ENCODE data around the gene TACC3.

TACC3 gene

DNA sequence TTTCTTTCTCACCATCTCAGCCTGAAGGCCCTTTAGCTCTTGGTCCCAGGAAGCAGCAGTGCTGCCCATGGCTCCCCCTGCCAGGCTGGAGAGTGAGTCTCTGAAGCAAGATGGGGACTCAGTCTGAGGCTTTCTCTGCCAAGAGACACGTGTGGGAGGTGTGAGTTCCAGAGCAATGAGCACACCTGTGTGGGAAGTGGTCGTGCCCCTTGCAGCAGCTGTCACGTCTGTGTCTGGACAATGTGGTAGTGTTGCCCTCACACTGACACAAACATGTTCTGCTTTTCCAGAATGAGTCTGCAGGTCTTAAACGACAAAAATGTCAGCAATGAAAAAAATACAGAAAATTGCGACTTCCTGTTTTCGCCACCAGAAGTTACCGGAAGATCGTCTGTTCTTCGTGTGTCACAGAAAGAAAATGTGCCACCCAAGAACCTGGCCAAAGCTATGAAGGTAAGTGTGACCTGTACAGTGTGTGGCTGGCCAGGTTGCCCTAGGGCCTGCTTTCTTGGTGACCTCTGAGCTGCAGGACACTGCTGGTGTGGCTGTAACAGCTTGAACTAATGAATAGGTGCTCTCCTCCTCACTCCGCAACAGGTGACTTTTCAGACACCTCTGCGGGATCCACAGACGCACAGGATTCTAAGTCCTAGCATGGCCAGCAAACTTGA, 1.9 kb downstream of the TACC3 start:
- H3K36me3 ChIP-seq (ENCODE audit: control insufficient read depth in 1 of 2, insufficient read depth in 2 of 2, low read length in 2 of 2), result peaks cover 0 to 22% of the 10 kb centered on the region in 2 donors
- H3K27ac ChIP-seq (ENCODE audit: low read depth, low read length), result peak overlapping the region; percentile 70
- peak overlapping the region; percentile 6 to 51 for H3K9ac ChIP-seq (ENCODE audit: low read depth in 1 of 2, low read length in 2 of 2)
- no peaks in the 10 kb centered on the region for H3K27me3 ChIP-seq (ENCODE audit: control insufficient read depth in 1 of 2, insufficient read depth in 2 of 2, low read length in 2 of 2)
- peaks cover 50 to 59% of the 10 kb centered on the region in 2 donors for H3K4me1 ChIP-seq (ENCODE audit: control insufficient read depth in 1 of 2, insufficient read depth in 2 of 2, low read length in 2 of 2)
- H3K4me3 ChIP-seq (ENCODE audit: low read depth in 1 of 2, low read length in 2 of 2), result peak overlapping the region; percentile 8 to 66
- no peaks in the 10 kb centered on the region for H3K9me3 ChIP-seq (ENCODE audit: control insufficient read depth in 1 of 2, low read length in 2 of 2)

- Histone ChIP-seq H3K36me3 (ENCODE audit: control insufficient read depth in 1 of 2, insufficient read depth in 2 of 2, low read length in 2 of 2) (peaks cover 0 to 25% of the 10 kb centered on the region in 2 donors), H3K9me3 (ENCODE audit: control insufficient read depth in 1 of 2, low read length in 2 of 2) (no peaks in the 10 kb centered on the region), H3K4me3 (ENCODE audit: low read depth in 1 of 2, low read length in 2 of 2) (no peak overlapping the region), H3K27me3 (ENCODE audit: control insufficient read depth in 1 of 2, insufficient read depth in 2 of 2, low read length in 2 of 2) (no peaks in the 10 kb centered on the region), H3K4me1 (ENCODE audit: control insufficient read depth in 1 of 2, insufficient read depth in 2 of 2, low read length in 2 of 2) (peaks cover 42 to 54% of the 10 kb centered on the region in 2 donors), H3K9ac (ENCODE audit: low read depth in 1 of 2, low read length in 2 of 2) (no peak overlapping the region), H3K27ac (ENCODE audit: low read depth, low read length) (no peak overlapping the region)
These were observed 4.2 kb downstream of the TACC3 start for GRCh38 chr4:1725521-1725920.

- Histone ChIP-seq H3K4me1 (ENCODE audit: control insufficient read depth in 1 of 2, insufficient read depth in 2 of 2, low read length in 2 of 2) (peaks cover 42 to 54% of the 10 kb centered on the region in 2 donors), H3K36me3 (ENCODE audit: control insufficient read depth in 1 of 2, insufficient read depth in 2 of 2, low read length in 2 of 2) (peaks cover 4 to 32% of the 10 kb centered on the region in 2 donors), H3K9ac (ENCODE audit: low read depth in 1 of 2, low read length in 2 of 2) (peak overlapping the region in 1 of 2 donors; percentile 42)
These were observed 5.0 kb downstream of the TACC3 start for GRCh38 chr4:1726146-1726934.

GRCh38 chr4:1727117-1728031, 6.1 kb downstream of the TACC3 start:
- no peaks in the 10 kb centered on the region for H3K9me3 ChIP-seq (ENCODE audit: control insufficient read depth in 1 of 2, low read length in 2 of 2)
- no peaks in the 10 kb centered on the region for H3K27me3 ChIP-seq (ENCODE audit: control insufficient read depth in 1 of 2, insufficient read depth in 2 of 2, low read length in 2 of 2)
- H3K36me3 ChIP-seq (ENCODE audit: control insufficient read depth in 1 of 2, insufficient read depth in 2 of 2, low read length in 2 of 2), result peaks cover 6 to 39% of the 10 kb centered on the region in 2 donors
- peak overlapping the region in 1 of 2 donors; percentile 32 for H3K9ac ChIP-seq (ENCODE audit: low read depth in 1 of 2, low read length in 2 of 2)
- peak overlapping the region; percentile 47 to 57 for H3K4me3 ChIP-seq (ENCODE audit: low read depth in 1 of 2, low read length in 2 of 2)
- H3K4me1 ChIP-seq (ENCODE audit: control insufficient read depth in 1 of 2, insufficient read depth in 2 of 2, low read length in 2 of 2), result peaks cover 34 to 47% of the 10 kb centered on the region in 2 donors
- peak overlapping the region; percentile 20 for H3K27ac ChIP-seq (ENCODE audit: low read depth, low read length)

More at GRCh38 chr4:1726146-1726934, 5.0 kb downstream of the TACC3 start:
- no peaks in the 10 kb centered on the region for H3K9me3 ChIP-seq (ENCODE audit: control insufficient read depth in 1 of 2, low read length in 2 of 2)
- no peaks in the 10 kb centered on the region for H3K27me3 ChIP-seq (ENCODE audit: control insufficient read depth in 1 of 2, insufficient read depth in 2 of 2, low read length in 2 of 2)
- no peak overlapping the region for H3K27ac ChIP-seq (ENCODE audit: low read depth, low read length)
- H3K4me3 ChIP-seq (ENCODE audit: low read depth in 1 of 2, low read length in 2 of 2), result no peak overlapping the region

DNA sequence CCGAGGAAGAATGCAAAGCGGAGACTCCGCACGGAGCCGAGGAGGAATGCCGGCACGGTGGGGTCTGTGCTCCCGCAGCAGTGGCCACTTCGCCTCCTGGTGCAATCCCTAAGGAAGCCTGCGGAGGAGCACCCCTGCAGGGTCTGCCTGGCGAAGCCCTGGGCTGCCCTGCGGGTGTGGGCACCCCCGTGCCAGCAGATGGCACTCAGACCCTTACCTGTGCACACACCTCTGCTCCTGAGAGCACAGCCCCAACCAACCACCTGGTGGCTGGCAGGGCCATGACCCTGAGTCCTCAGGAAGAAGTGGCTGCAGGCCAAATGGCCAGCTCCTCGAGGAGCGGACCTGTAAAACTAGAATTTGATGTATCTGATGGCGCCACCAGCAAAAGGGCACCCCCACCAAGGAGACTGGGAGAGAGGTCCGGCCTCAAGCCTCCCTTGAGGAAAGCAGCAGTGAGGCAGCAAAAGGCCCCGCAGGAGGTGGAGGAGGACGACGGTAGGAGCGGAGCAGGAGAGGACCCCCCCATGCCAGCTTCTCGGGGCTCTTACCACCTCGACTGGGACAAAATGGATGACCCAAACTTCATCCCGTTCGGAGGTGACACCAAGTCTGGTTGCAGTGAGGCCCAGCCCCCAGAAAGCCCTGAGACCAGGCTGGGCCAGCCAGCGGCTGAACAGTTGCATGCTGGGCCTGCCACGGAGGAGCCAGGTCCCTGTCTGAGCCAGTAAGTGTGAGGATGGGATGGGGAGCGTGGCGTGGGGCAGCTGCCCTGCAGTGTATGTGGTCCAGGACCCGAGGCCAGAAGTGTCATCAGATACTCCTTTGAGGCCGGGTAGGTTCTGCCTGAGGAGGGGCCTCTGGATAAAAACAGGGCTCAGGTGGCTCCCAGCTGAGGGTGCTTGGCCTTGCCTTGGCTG, 7.0 kb downstream of the TACC3 start:
- Histone ChIP-seq H3K4me1 (ENCODE audit: control insufficient read depth in 1 of 2, insufficient read depth in 2 of 2, low read length in 2 of 2) (peaks cover 25 to 40% of the 10 kb centered on the region in 2 donors), H3K36me3 (ENCODE audit: control insufficient read depth in 1 of 2, insufficient read depth in 2 of 2, low read length in 2 of 2) (peaks cover 10 to 46% of the 10 kb centered on the region in 2 donors), H3K27ac (ENCODE audit: low read depth, low read length) (no peak overlapping the region), H3K9ac (ENCODE audit: low read depth in 1 of 2, low read length in 2 of 2) (peak overlapping the region in 1 of 2 donors; percentile 32), H3K9me3 (ENCODE audit: control insufficient read depth in 1 of 2, low read length in 2 of 2) (no peaks in the 10 kb centered on the region), H3K4me3 (ENCODE audit: low read depth in 1 of 2, low read length in 2 of 2) (peak overlapping the region; percentile 47 to 57), H3K27me3 (ENCODE audit: control insufficient read depth in 1 of 2, insufficient read depth in 2 of 2, low read length in 2 of 2) (no peaks in the 10 kb centered on the region)

- Histone ChIP-seq H3K4me1 (ENCODE audit: control insufficient read depth in 1 of 2, insufficient read depth in 2 of 2, low read length in 2 of 2) (peaks cover 25 to 40% of the 10 kb centered on the region in 2 donors), H3K4me3 (ENCODE audit: low read depth in 1 of 2, low read length in 2 of 2) (no peak overlapping the region), H3K27ac (ENCODE audit: low read depth, low read length) (no peak overlapping the region), H3K9ac (ENCODE audit: low read depth in 1 of 2, low read length in 2 of 2) (no peak overlapping the region), H3K27me3 (ENCODE audit: control insufficient read depth in 1 of 2, insufficient read depth in 2 of 2, low read length in 2 of 2) (no peaks in the 10 kb centered on the region), H3K36me3 (ENCODE audit: control insufficient read depth in 1 of 2, insufficient read depth in 2 of 2, low read length in 2 of 2) (peaks cover 11 to 49% of the 10 kb centered on the region in 2 donors), H3K9me3 (ENCODE audit: control insufficient read depth in 1 of 2, low read length in 2 of 2) (no peaks in the 10 kb centered on the region)
These were observed 9.3 kb downstream of the TACC3 start for GRCh38 chr4:1730532-1731135.

DNA sequence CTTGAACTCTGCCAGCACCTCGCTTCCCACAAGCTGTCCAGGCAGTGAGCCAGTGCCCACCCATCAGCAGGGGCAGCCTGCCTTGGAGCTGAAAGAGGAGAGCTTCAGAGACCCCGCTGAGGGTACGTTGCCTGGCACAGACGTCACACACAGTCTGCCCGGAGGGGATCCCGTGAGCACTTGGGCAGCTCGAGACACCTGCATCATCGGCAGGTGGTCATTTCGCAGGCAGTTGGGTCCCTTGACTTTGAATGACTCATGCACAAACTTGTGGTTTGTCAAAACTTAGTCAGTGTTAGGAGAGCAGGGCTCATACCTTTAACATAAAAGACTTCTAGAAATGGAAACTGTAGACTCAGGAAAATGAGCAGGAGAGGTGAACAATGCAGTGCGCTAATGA, 9.9 kb downstream of the TACC3 start:
- no peaks in the 10 kb centered on the region for H3K27me3 ChIP-seq (ENCODE audit: control insufficient read depth in 1 of 2, insufficient read depth in 2 of 2, low read length in 2 of 2)
- H3K9me3 ChIP-seq (ENCODE audit: control insufficient read depth in 1 of 2, low read length in 2 of 2), result no peaks in the 10 kb centered on the region
- H3K27ac ChIP-seq (ENCODE audit: low read depth, low read length), result no peak overlapping the region
- no peak overlapping the region for H3K9ac ChIP-seq (ENCODE audit: low read depth in 1 of 2, low read length in 2 of 2)
- H3K36me3 ChIP-seq (ENCODE audit: control insufficient read depth in 1 of 2, insufficient read depth in 2 of 2, low read length in 2 of 2), result peaks cover 15 to 48% of the 10 kb centered on the region in 2 donors
- no peak overlapping the region for H3K4me3 ChIP-seq (ENCODE audit: low read depth in 1 of 2, low read length in 2 of 2)
- peaks cover 25 to 36% of the 10 kb centered on the region in 2 donors for H3K4me1 ChIP-seq (ENCODE audit: control insufficient read depth in 1 of 2, insufficient read depth in 2 of 2, low read length in 2 of 2)

DNA sequence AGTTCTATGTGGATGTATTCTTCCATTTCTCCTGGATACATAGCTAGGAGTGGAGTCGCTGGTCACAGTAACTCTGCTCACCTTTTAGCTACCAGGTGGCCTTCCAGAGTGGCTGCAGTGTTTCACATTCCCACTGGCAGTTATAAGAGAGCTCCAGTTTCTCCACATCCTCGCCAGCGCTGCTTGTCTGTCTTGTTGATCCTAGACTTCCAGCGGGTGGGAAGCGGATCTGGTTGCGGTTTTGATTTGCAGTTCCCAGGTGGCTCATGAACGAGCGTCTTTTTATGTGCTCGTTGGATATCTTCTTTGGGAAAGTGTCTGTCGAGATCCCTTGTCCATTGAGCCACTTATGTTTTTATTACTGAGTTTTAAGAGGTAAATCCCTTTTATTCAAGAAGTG, 11.6 kb downstream of the TACC3 start:
- no peak overlapping the region for H3K27ac ChIP-seq (ENCODE audit: low read depth, low read length)
- H3K9ac ChIP-seq (ENCODE audit: low read depth in 1 of 2, low read length in 2 of 2), result no peak overlapping the region
- peaks cover 9 to 10% of the 10 kb centered on the region in 2 donors for H3K9me3 ChIP-seq (ENCODE audit: control insufficient read depth in 1 of 2, low read length in 2 of 2)
- H3K4me1 ChIP-seq (ENCODE audit: control insufficient read depth in 1 of 2, insufficient read depth in 2 of 2, low read length in 2 of 2), result peaks cover 11 to 19% of the 10 kb centered on the region in 2 donors
- no peaks in the 10 kb centered on the region for H3K27me3 ChIP-seq (ENCODE audit: control insufficient read depth in 1 of 2, insufficient read depth in 2 of 2, low read length in 2 of 2)
- peaks cover 27 to 64% of the 10 kb centered on the region in 2 donors for H3K36me3 ChIP-seq (ENCODE audit: control insufficient read depth in 1 of 2, insufficient read depth in 2 of 2, low read length in 2 of 2)
- H3K4me3 ChIP-seq (ENCODE audit: low read depth in 1 of 2, low read length in 2 of 2), result no peak overlapping the region

DNA sequence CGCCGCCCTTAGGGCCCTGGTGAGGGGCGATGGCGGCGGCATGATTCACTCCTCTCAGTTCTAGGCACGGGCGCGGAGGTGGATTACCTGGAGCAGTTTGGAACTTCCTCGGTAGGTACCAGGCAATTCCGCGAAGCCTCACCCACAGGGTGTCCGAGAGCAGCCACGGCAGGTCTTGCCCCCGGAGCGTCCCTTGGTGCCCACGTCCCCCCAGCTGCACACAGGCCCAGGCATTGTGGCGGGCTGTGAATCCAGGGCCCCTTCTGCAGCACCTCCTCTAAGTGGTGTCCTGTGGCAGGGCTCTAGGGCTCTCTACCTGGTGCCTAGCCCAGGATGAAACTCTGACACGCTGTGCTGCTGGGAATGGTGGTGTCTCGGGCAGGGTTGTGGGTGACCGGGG, 13.9 kb downstream of the TACC3 start:
- H3K9me3 ChIP-seq (ENCODE audit: control insufficient read depth in 1 of 2, low read length in 2 of 2), result peaks cover 12 to 15% of the 10 kb centered on the region in 2 donors
- no peak overlapping the region for H3K9ac ChIP-seq (ENCODE audit: low read depth in 1 of 2, low read length in 2 of 2)
- H3K4me1 ChIP-seq (ENCODE audit: control insufficient read depth in 1 of 2, insufficient read depth in 2 of 2, low read length in 2 of 2), result no peaks in the 10 kb centered on the region
- H3K27me3 ChIP-seq (ENCODE audit: control insufficient read depth in 1 of 2, insufficient read depth in 2 of 2, low read length in 2 of 2), result no peaks in the 10 kb centered on the region
- no peak overlapping the region for H3K4me3 ChIP-seq (ENCODE audit: low read depth in 1 of 2, low read length in 2 of 2)
- peaks cover 40 to 67% of the 10 kb centered on the region in 2 donors for H3K36me3 ChIP-seq (ENCODE audit: control insufficient read depth in 1 of 2, insufficient read depth in 2 of 2, low read length in 2 of 2)
- H3K27ac ChIP-seq (ENCODE audit: low read depth, low read length), result no peak overlapping the region

All from duodenal mucosa (tissue), 2 donors.